ENCODE results near the gene LRTM2.

DNA sequence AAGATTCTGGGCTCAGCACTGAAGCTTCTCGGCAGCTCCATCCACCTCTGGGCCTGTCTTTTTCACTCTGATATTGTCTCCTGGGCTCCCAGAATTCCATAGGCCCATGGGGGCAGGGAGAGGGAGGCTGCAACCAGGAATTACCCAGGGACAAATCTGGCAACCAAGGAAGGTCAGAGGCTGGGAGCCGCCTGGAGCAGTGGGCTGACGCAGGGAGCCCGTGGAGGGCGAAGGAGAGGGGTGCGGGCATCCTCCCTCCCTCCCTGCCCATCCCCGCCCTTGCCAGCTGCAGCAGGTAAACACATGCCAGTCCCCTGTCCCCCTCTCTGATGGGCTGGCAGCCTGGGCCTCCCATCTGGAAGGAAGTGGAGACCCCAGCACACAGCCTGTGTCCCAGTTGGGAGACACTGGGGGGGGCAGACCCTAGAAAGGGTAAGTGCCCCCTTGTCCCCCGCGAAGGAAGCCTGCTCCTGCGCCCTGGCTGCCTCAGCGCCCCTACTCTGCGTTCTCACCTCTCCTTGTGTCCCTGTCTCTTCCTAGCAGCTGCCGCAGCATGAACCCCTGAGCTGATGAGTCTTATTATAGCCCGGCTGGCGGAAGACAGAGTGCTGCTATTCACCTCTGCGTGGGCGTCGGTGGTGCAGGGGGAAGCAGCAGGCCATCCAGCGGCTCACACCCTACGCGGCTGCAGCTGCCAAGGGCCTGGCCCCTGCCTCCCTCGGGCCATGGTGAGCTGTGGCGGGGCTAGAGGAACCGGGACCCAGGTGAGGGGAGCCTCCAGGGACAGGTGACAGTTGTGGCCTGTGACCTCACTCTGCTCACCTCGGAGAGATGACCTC, 6.7 kb downstream of the LRTM2 start:
- TF ChIP-seq, protein P1, sequence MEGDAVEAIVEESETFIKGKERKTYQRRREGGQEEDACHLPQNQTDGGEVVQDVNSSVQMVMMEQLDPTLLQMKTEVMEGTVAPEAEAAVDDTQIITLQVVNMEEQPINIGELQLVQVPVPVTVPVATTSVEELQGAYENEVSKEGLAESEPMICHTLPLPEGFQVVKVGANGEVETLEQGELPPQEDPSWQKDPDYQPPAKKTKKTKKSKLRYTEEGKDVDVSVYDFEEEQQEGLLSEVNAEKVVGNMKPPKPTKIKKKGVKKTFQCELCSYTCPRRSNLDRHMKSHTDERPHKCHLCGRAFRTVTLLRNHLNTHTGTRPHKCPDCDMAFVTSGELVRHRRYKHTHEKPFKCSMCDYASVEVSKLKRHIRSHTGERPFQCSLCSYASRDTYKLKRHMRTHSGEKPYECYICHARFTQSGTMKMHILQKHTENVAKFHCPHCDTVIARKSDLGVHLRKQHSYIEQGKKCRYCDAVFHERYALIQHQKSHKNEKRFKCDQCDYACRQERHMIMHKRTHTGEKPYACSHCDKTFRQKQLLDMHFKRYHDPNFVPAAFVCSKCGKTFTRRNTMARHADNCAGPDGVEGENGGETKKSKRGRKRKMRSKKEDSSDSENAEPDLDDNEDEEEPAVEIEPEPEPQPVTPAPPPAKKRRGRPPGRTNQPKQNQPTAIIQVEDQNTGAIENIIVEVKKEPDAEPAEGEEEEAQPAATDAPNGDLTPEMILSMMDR (IDR thresholded peaks at IDR 0.05): no peak
- no peak for TF ChIP-seq POLR2AphosphoS5 (IDR thresholded peaks at IDR 0.05)
- no peak for TF ChIP-seq EP300 (IDR thresholded peaks at IDR 0.05)
- TF ChIP-seq POLR2A (IDR thresholded peaks at IDR 0.05): no peak

Data from sigmoid colon (tissue), 4 donors.